Mucosa of rectum (tissue), 2 donors: ENCODE data around the gene PSMB1.
A peak's percentile ranks its signal among the peaks of the same experiment; 100 is the strongest.

Source experiments
- H3K27ac ChIP-seq, 2 donors: one replicate each; pipeline ENCODE4 v1.7.0; 2013; ENCODE audit warnings: inconsistent platforms in 2 of 2, low read depth in 2 of 2, low read length in 2 of 2
- H3K27me3 ChIP-seq, 2 donors: one replicate each; pipeline ENCODE4 v1.7.0; 2013; ENCODE audit warnings: low read length in 2 of 2; ENCODE audit not compliant: control insufficient read depth in 2 of 2, insufficient read depth in 2 of 2
- H3K36me3 ChIP-seq, 2 donors: one replicate each; pipeline ENCODE4 v1.7.0; 2013; ENCODE audit warnings: low read length in 2 of 2; ENCODE audit not compliant: control insufficient read depth in 2 of 2, insufficient read depth in 2 of 2
- H3K4me1 ChIP-seq, 2 donors: one replicate each; pipeline ENCODE4 v1.7.0; 2013; ENCODE audit warnings: low read length in 2 of 2, mild to moderate bottlenecking in 1 of 2; ENCODE audit not compliant: control insufficient read depth in 2 of 2, insufficient read depth in 2 of 2
- H3K4me3 ChIP-seq, 2 donors: one replicate each; pipeline ENCODE4 v1.7.0; 2013; ENCODE audit warnings: low read length in 2 of 2
- H3K9ac ChIP-seq, 2 donors: one replicate each; pipeline ENCODE4 v1.7.0; 2013; ENCODE audit warnings: low read length in 2 of 2, low read depth in 1 of 2, mild to moderate bottlenecking in 1 of 2
- H3K9me3 ChIP-seq, 2 donors: one replicate each; pipeline ENCODE4 v1.7.0; 2013; ENCODE audit warnings: low read length in 2 of 2; ENCODE audit not compliant: control insufficient read depth in 2 of 2
- donor health status: healthy.
- donor health status: Normal muscosa, but diverticular disease.

PSMB1 gene

DNA sequence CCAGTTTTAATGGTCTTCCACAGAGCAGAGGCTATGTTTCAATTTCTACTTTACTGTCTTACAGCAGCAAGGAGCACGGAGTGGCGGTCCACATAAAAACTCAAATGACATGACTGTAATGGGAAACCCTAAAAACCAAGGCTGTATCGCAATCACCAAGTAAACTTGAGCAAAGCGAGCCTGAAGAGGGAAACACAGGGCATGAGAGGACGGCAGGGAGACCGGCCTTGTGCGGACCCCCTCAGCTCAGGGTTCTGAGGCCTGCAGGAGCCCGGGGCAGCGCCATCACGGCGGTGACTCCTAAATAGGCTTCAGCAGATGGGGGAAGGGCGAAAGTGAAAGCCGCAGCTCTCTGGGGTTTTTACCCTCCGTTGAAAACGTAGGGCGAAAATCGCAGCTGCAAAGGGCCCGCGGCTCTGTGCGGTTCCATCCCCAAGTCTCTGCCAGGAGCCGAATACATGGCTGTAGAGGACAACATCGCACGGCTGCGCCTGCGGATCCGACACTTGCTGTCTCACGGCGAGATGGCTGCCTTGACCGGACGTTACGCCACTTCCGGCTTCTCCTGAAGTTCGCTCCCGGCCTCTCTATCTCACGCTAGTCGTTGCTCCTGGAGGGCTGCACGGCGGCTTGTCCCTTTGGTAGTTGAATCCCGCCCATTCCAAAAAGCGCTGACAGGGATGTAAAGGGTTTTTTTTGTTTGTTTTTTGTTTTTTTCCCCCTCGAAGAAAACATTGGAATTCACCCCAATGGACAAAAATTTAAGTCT is at the start of gene PSMB1:
Gene PSMB1, minus strand, starts transcription at position 543 of the 769 bp plus-strand sequence. Its CDS starts 65 bp downstream, at position 478.
- Histone ChIP-seq H3K36me3 (peaks cover 18 to 19% of the 10 kb centered on the region in 2 donors), H3K9me3 (no peaks in the 10 kb centered on the region), H3K4me1 (peaks cover 14 to 21% of the 10 kb centered on the region in 2 donors), H3K27me3 (no peaks in the 10 kb centered on the region), H3K27ac (peak within 1 kb of the TSS; percentile 94 to 96), H3K4me3 (peak within 1 kb of the TSS; percentile 100), H3K9ac (peak within 1 kb of the TSS; percentile 91 to 97)

DNA sequence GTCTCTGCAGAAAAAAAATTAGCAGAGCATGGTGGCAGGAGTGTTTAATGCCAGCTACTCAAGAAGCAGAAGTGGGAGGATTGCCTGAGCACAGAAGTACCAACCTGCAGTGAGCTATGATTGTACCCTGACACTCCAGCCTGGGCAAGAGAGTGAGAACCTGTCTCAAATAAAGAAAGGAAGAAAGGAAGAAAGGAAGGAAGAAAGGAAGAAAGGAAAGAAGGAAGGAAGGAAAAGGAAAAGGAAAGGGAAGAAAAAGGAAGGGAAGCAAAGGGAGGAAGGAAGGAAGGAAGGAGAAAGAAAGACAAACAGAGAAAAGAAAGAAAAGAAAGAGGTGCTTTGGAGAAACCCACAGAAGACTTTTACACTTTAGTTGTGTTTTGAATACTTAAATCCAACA is 44.2 kb upstream of the PSMB1 start:
- Histone ChIP-seq H3K9me3 (peaks cover 0 to 2% of the 10 kb centered on the region in 2 donors), H3K27ac (no peak overlapping the region), H3K4me3 (no peak overlapping the region), H3K9ac (no peak overlapping the region), H3K36me3 (no peaks in the 10 kb centered on the region), H3K4me1 (no peaks in the 10 kb centered on the region), H3K27me3 (no peaks in the 10 kb centered on the region)

DNA sequence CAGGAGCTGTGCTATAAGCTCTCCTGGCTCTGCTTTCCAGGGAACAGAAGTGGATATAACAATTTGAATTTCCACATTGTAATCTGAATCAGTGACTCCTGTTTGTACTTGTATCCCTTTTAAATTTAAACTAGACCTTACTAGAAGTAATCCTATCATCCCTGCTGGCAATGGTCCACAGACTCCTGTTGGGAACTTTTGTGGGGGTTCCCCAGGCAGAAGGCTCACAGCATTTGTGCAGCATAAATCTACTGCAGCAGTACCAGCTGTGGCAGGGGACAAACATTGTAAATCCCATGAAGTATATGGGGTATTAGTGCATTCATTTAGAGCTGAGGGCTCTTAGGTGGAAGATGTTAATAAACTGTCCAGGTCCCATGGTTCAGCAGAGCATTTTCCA is 43.3 kb upstream of the PSMB1 start:
- no peak overlapping the region for H3K9ac ChIP-seq
- no peak overlapping the region for H3K4me3 ChIP-seq
- no peaks in the 10 kb centered on the region for H3K27me3 ChIP-seq
- no peaks in the 10 kb centered on the region for H3K36me3 ChIP-seq
- no peak overlapping the region for H3K27ac ChIP-seq
- peaks cover 0 to 2% of the 10 kb centered on the region in 2 donors for H3K9me3 ChIP-seq
- H3K4me1 ChIP-seq = no peaks in the 10 kb centered on the region

DNA sequence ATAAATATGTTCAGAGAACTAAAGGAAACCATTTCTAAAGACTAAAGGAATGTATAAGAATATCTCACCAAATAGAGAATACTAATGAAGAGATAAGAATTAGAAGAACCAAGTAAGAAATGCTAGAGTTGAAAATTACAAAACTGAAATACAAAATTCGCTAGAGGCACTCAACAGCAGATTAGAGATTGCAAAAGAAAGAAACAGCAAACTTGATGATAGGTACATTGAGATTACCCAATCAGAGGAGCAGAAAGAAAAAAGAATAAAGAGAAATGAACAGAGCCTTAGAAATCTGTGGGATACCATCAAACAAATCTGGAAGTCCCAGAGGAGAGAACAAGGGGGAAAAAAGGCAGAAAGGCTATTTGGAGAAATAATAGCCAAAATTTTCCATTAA is 37.6 kb upstream of the PSMB1 start:
- peaks cover 0 to 2% of the 10 kb centered on the region in 2 donors for H3K9me3 ChIP-seq
- H3K4me3 ChIP-seq = no peak overlapping the region
- H3K4me1 ChIP-seq = no peaks in the 10 kb centered on the region
- no peak overlapping the region for H3K27ac ChIP-seq
- no peaks in the 10 kb centered on the region for H3K27me3 ChIP-seq
- H3K36me3 ChIP-seq = no peaks in the 10 kb centered on the region
- no peak overlapping the region for H3K9ac ChIP-seq

DNA sequence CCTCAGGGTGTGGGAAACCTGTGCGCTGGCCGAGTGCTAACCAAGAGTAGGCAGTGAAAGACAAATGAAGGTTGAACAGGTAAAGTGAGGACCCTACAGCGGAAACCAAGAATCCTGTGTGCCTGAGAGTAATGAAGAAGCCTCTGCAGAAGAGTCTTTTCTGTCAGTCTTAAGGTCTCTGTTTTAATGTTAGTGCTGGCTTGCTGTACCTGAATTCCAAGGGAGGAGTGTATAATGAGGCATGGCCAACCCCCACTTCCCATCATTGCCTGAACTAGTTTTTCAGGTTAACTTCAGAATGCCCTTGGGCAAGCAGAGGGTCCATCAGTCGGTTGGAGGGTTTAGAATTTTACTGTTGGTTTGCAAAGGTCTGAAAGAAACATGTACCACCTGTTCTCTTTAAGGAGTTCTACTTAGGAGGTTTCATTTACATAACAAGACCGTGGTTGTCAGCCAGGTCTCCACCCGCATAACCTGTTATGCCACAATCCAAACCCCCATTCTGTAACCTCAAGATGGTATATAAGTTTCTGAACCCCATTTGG is 31.9 kb upstream of the PSMB1 start:
- no peaks in the 10 kb centered on the region for H3K27me3 ChIP-seq
- H3K9ac ChIP-seq = peak overlapping the region; percentile 86 to 89
- peaks cover 10 to 11% of the 10 kb centered on the region in 2 donors for H3K4me1 ChIP-seq
- H3K36me3 ChIP-seq = peaks cover 19 to 21% of the 10 kb centered on the region in 2 donors
- H3K9me3 ChIP-seq = no peaks in the 10 kb centered on the region
- H3K27ac ChIP-seq = peak overlapping the region; percentile 78 to 90
- H3K4me3 ChIP-seq = peak overlapping the region; percentile 85 to 93

DNA sequence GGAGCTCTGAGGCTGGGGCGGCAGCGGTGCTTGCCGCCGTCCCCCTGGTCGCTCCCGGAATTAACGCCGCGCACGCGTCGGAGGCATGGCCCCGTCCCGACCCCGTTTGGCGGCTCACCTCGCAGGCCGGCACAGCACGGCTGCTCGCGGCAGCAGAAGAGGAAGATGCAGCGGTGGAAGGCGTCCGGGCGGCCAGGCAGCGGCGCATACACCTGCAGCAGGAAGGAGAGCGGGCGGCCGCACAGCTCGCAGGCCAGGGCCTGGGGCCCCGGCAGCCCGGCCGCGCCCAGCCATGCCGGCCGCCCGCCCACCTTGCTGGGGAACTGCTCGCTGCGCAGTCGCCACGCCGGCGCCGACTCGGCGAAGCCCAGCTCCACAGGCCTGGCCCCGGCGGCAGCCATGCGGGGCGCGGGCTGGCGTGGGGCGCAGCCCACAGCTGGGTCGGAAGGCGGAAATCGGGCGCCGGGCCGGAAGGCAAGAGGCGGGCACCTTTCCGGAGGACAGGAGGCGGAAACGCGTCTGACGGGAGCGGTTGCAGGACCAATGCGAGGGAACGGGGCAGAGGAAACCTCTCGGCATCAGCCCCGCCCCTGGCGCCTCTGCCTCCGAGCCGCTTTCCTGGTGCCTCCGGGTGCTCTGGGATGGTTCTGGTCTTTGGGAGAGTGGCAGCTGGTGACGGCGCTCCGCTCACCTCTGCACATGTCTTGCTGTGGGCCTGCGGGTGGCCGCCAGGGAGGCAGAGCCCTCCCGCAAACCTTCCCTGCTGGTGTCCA is 31.3 kb upstream of the PSMB1 start, which contains the start of gene PDCD2:
Gene PDCD2, minus strand, starts transcription at position 457 of the 773 bp plus-strand sequence. Its CDS starts 56 bp downstream, at position 401.
- Histone ChIP-seq H3K9ac (peak within 1 kb of the TSS; percentile 86 to 89), H3K27ac (peak within 1 kb of the TSS; percentile 78 to 90), H3K36me3 (peaks cover 19 to 23% of the 10 kb centered on the region in 2 donors), H3K4me3 (peak within 1 kb of the TSS; percentile 85 to 93), H3K27me3 (no peaks in the 10 kb centered on the region), H3K9me3 (no peaks in the 10 kb centered on the region), H3K4me1 (peaks cover 10 to 11% of the 10 kb centered on the region in 2 donors)

DNA sequence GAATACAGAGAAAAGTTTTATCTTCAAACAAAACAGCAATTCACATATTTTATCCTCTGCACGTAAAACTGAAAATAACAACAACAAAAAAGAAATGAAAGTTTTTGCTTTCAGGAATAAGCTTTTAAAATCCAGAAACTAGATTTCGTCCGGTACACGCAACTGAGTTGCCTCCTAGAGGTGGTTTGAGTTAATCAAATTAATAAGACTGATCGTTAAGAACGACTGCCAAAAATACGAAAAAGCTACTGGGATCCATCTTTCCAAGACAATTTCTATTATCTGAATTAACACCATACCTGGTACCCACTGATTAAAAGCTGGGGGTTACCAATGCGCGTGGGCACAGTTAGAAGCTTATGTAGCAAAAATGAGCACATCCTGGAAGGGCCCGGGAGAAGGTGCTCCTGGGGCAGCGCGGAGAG is 30.7 kb upstream of the PSMB1 start:
- no peaks in the 10 kb centered on the region for H3K9me3 ChIP-seq
- H3K36me3 ChIP-seq = peaks cover 23 to 29% of the 10 kb centered on the region in 2 donors
- no peaks in the 10 kb centered on the region for H3K27me3 ChIP-seq
- H3K27ac ChIP-seq = peak overlapping the region; percentile 78 to 90
- peaks cover 10 to 11% of the 10 kb centered on the region in 2 donors for H3K4me1 ChIP-seq
- peak overlapping the region; percentile 84 to 89 for H3K9ac ChIP-seq
- peak overlapping the region; percentile 85 to 93 for H3K4me3 ChIP-seq

DNA sequence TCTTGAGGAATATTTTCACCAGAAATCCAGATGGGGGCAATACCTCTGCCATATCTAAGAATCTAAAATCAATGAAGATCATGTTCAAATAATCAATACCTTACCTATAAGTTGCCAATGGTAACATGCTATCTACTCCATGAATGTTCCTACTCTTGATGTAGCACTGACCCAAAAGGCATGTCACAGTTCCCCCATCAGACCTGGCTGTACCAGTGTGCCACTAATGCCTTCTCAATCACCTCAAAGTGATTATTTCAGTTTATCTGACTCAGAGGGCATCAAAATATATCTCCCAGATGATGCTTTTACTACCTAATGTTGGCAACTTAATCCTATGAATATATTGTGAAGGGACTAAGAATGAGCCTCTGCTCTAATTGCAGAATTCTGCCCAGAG is 25.8 kb upstream of the PSMB1 start:
- H3K27ac ChIP-seq = no peak overlapping the region
- H3K27me3 ChIP-seq = no peaks in the 10 kb centered on the region
- no peak overlapping the region for H3K4me3 ChIP-seq
- peaks cover 4% of the 10 kb centered on the region in 2 donors for H3K4me1 ChIP-seq
- H3K9ac ChIP-seq = no peak overlapping the region
- H3K36me3 ChIP-seq = peaks cover 49 to 57% of the 10 kb centered on the region in 2 donors
- no peaks in the 10 kb centered on the region for H3K9me3 ChIP-seq

DNA sequence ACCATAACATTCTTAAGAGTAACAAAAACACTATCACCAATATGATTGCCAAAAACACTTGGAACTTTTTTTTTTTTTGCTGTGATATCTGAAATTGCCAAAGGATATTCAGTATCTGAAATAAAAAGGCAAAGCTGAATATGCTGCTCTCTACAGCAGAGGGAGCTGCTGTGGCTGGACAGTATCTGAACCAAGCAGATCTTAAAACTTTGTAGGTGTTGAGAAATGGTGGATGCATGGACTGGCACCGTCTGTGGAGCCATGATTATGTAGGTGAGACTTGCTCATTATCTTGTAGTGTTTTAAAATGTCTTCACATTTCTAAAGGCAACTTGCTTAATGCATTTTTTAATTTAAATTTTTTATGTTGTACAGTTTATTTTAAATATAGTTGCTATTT is 22.1 kb upstream of the PSMB1 start:
- no peak overlapping the region for H3K9ac ChIP-seq
- no peak overlapping the region for H3K4me3 ChIP-seq
- H3K27ac ChIP-seq = no peak overlapping the region
- peaks cover 45 to 54% of the 10 kb centered on the region in 2 donors for H3K36me3 ChIP-seq
- no peaks in the 10 kb centered on the region for H3K27me3 ChIP-seq
- H3K9me3 ChIP-seq = no peaks in the 10 kb centered on the region
- H3K4me1 ChIP-seq = no peaks in the 10 kb centered on the region
